ENCODE measurements around the gene KRT74.

DNA sequence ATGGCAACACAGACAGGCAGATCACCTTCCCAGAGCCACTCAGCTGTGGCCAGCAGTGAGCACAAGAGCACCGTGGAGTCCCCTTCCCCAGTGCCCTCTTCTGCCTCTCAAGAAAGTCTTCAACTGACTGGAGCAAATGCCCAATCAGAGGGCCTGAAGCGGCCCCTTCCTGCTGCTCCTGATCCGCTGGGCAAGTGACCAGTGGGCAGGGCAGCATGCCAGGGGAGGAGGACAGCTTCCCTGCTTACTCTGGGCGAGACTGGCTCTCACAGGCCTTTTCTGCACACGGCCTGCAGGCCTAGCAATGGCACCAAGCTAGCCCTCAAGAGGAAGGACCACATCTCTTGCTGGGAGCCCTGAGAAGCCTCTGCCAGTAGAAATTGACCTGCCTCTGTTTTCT, 21.6 kb downstream of the KRT74 start:
- TF ChIP-seq CTCF (IDR thresholded peaks at IDR 0.05 in 4 of 5, conservative IDR thresholded peaks at IDR 0.05 in 1 of 5) (no peak), POLR2A (IDR thresholded peaks at IDR 0.05) (no peak)
